ENCODE results near the gene ADD2. TPM values are rescaled to one million over a fixed set of nuclear protein-coding genes. Genes with fewer than 3 reads are reported as not detected.
A peak's percentile ranks its signal among the peaks of the same experiment; 100 is the strongest.

ADD2 gene
- total RNA-seq, 2 experiments from 2014 or later = 4.4 to 6.4 TPM

DNA sequence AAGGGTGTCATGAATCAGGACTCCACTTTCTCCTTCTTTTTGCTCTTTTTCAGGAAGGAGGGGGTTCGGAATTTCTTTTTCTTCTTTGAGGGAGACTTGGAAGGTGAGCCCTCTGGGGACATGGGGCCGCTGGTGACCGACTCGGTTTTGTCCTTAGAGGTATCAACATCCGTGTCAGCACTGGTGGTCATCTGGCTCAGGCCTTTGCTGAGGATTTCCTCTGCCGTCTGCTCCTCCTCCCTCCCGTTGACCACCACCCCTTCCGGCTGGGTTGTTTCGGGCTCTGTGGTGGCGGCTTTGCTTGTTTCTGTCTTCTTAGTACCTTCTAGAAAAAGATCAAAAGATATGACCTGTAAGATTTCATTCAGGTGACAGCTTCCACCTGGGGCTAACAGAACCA lies 104.6 kb downstream of the ADD2 start:
- ChIA-PET CTCF (no interaction called here), POLR2A (interaction anchor here (1.2 kb wide), 1 partner anchor 8 kb away, joined by 3 read pairs; no protein-coding TSS in a partner anchor)
- Histone ChIP-seq H3K27ac (ENCODE audit: low read depth in 1 of 2, low read length in 2 of 2) (no peak overlapping the region), H3K36me3 (ENCODE audit: insufficient read depth, low read length) (no peaks in the 10 kb centered on the region), H3K4me3 (ENCODE audit: low read length) (no peak overlapping the region), H3K9me3 (ENCODE audit: control insufficient read depth in 1 of 2, insufficient read depth in 1 of 2, low read length in 2 of 2) (no peaks in the 10 kb centered on the region), H3K27me3 (ENCODE audit: control insufficient read depth in 1 of 2, insufficient read depth in 2 of 2, low read length in 2 of 2) (peaks cover 0 to 2% of the 10 kb centered on the region in 2 experiments), H3K4me1 (ENCODE audit: insufficient read depth, low read length) (peaks cover 14% of the 10 kb centered on the region)
- Mint-ChIP-seq H3K4me1 (ENCODE audit: low read depth) (peaks cover 34% of the 10 kb centered on the region), H3K36me3 (ENCODE audit: low read depth) (no peaks in the 10 kb centered on the region), H3K27me3 (no peaks in the 10 kb centered on the region), H3K9me3 (no peaks in the 10 kb centered on the region), H3K4me3 (no peak overlapping the region), H3K27ac (peak overlapping the region; percentile 35)
- no peak for TF ChIP-seq CTCF (IDR thresholded peaks at IDR 0.05)
- intact Hi-C loops (cut with DNase I, micrococcal nuclease) = no loop called here
- no peak for ATAC-seq (ENCODE audit: poor library complexity)
- DNase-seq = no peak

DNA sequence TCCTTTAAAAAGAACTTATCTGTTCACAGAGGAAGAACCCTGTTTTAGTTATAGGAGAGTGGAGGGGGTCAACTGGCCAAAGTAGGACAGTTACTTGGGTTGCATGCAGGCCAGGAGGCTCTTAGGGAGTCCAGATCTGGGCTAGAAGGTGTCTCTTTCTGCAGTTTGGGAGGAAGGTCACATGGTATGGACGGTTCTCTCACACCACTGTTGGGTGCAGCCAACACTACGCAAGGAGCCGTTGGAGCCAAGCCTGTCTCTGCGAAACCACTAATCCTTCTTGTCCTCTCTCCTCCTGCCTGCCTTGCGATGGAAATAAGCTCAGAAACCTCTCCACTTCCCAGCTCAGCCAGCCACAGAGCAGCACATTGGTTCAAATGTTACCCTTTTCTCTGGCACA lies 108.4 kb downstream of the ADD2 start:
- POLR2A ChIA-PET = interaction anchor here (0.7 kb wide), 1 partner anchor 10 kb away, joined by 3 read pairs; no protein-coding TSS in a partner anchor
- no peak for ATAC-seq (ENCODE audit: poor library complexity)
- H3K4me3 ChIP-seq (ENCODE audit: low read length) = no peak overlapping the region
- no peak overlapping the region for H3K27ac ChIP-seq (ENCODE audit: low read depth in 1 of 2, low read length in 2 of 2)
- CTCF ChIA-PET = no interaction called here
- TF ChIP-seq CTCF (IDR thresholded peaks at IDR 0.05) = no peak
- H3K27ac Mint-ChIP-seq = no peak overlapping the region
- no peaks in the 10 kb centered on the region for H3K9me3 Mint-ChIP-seq
- H3K36me3 ChIP-seq (ENCODE audit: insufficient read depth, low read length) = no peaks in the 10 kb centered on the region
- no peak overlapping the region for H3K4me3 Mint-ChIP-seq
- intact Hi-C loops (cut with DNase I, micrococcal nuclease) = loop anchor here (5.0 kb wide), 3 partner anchors 108 to 213 kb away; partner anchors contain the start of gene ADD2 (in 1 of the 2)
- no peak for DNase-seq
- no peaks in the 10 kb centered on the region for H3K36me3 Mint-ChIP-seq (ENCODE audit: low read depth)
- H3K4me1 ChIP-seq (ENCODE audit: insufficient read depth, low read length) = peaks cover 34% of the 10 kb centered on the region
- H3K27me3 ChIP-seq (ENCODE audit: control insufficient read depth in 1 of 2, insufficient read depth in 2 of 2, low read length in 2 of 2) = peaks cover 0 to 2% of the 10 kb centered on the region in 2 experiments
- H3K4me1 Mint-ChIP-seq (ENCODE audit: low read depth) = peaks cover 52% of the 10 kb centered on the region
- no peaks in the 10 kb centered on the region for H3K9me3 ChIP-seq (ENCODE audit: control insufficient read depth in 1 of 2, insufficient read depth in 1 of 2, low read length in 2 of 2)
- peaks cover under 1% of the 10 kb centered on the region for H3K27me3 Mint-ChIP-seq

- Mint-ChIP-seq H3K4me1 (ENCODE audit: low read depth) (peaks cover 41% of the 10 kb centered on the region), H3K4me3 (no peak overlapping the region), H3K27me3 (peaks cover 4% of the 10 kb centered on the region), H3K27ac (no peak overlapping the region), H3K36me3 (ENCODE audit: low read depth) (no peaks in the 10 kb centered on the region), H3K9me3 (no peaks in the 10 kb centered on the region)
- TF ChIP-seq CTCF (IDR thresholded peaks at IDR 0.05) = no peak
- no peak overlapping the region for H3K4me3 ChIP-seq (ENCODE audit: low read length)
- no peak overlapping the region for H3K27ac ChIP-seq (ENCODE audit: low read depth in 1 of 2, low read length in 2 of 2)
- H3K4me1 ChIP-seq (ENCODE audit: insufficient read depth, low read length) = peaks cover 24% of the 10 kb centered on the region
- no peaks in the 10 kb centered on the region for H3K36me3 ChIP-seq (ENCODE audit: insufficient read depth, low read length)
- intact Hi-C loops (cut with DNase I, micrococcal nuclease) = loop anchor here (5.0 kb wide), 3 partner anchors 109 to 214 kb away; partner anchors contain the start of gene ADD2 (in 1 of the 2)
- ATAC-seq (ENCODE audit: poor library complexity) = no peak
- peaks cover 0 to 4% of the 10 kb centered on the region in 2 experiments for H3K27me3 ChIP-seq (ENCODE audit: control insufficient read depth in 1 of 2, insufficient read depth in 2 of 2, low read length in 2 of 2)
- ChIA-PET POLR2A (interaction anchor here (1.0 kb wide), 1 partner anchor 357 kb away, joined by 3 read pairs; the partner anchor contains the start of gene FAM136A), CTCF (no interaction called here)
- H3K9me3 ChIP-seq (ENCODE audit: control insufficient read depth in 1 of 2, insufficient read depth in 1 of 2, low read length in 2 of 2) = no peaks in the 10 kb centered on the region
- no peak for DNase-seq
Measured at GRCh38 chr2:70658476-70658875, 109.5 kb downstream of the ADD2 start.

All from CD4-positive, alpha-beta T cell (primary cell).